ENCODE measurements around the gene ZNF474.

ZNF474 gene

DNA sequence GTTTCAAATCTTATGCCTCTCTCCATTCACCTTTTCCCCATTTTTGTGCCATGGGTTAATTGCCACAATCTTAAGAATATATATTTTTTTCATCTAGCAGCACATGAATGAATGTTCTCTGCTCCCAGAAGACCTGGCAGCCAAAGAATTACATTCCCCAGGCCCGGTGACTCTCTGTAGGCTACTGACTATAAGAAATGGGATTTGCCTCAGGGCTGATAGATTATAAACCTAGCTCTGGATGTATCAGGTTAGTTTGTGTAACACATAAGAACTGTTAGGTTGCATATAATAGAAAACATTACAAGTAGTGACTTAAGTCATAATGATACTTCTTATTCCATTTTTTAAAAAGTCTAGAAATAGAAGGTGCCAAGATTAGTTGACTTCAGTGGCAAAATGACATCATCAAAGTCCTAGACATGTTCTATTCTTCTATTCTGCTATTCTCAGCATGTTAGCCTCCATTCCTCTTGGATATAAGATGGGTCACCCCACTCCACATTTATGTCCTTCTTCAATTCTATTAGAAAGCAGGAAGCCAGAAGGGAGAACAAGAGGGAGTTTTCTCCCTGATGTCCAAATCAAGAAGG lies 10.9 kb upstream of the ZNF474 start:
- DNase-seq (ENCODE audit: low spot score), result no peak

GRCh38 chr5:122119205-122119604 lies 10.1 kb upstream of the ZNF474 start:
- no peak for DNase-seq (ENCODE audit: low spot score)

- no peak for DNase-seq (ENCODE audit: low spot score)
Measured at GRCh38 chr5:122120493-122120892, 8.9 kb upstream of the ZNF474 start.

GRCh38 chr5:122120957-122121356 lies 8.4 kb upstream of the ZNF474 start:
- DNase-seq (ENCODE audit: low spot score), result no peak

DNA sequence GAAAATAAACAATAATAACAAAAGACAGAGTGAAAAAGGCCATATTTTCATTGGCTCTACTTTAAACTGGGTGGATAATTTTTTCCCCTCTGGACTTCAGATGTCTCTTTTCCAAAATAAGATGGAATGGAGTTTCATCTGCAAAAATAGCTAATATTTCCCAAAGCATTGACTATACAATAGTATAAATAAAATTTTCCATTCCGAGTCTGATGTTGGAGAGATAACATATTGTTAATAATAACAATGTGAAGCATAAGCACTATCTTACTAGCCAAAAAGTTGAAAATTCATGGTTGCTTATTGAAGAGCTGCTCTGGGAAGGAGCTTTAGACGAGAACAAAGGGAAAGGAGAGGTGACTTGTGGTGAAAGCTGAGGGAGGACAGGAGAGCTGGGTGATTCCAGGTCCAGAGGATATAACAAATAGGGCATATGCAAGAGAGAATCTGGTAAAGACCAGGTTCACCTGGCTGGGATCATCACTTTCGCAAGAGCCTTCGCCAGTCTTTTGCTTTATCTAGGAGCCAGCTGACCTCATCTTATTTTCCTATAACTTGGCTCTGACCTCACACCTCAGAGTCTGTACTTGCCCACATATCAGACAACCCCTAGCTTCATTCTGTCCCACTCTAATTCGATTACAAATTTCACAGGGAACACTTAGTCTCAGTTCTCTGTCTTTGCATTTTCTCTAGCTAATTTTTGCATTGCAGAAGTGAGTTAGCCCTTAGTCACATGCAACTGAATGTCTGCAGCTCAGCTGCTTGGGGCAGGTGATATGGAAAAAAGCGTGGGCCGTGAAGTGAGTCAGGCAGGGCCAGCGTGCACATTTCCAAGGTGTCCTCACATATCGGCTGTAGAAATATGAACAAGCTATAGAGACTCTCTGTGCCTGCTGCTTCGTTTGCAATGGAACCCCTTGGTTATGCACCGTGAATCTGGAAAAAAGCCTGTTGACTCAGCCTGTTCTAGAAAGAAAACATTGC lies 7.6 kb upstream of the ZNF474 start:
- no peak for DNase-seq (ENCODE audit: low spot score)

DNA sequence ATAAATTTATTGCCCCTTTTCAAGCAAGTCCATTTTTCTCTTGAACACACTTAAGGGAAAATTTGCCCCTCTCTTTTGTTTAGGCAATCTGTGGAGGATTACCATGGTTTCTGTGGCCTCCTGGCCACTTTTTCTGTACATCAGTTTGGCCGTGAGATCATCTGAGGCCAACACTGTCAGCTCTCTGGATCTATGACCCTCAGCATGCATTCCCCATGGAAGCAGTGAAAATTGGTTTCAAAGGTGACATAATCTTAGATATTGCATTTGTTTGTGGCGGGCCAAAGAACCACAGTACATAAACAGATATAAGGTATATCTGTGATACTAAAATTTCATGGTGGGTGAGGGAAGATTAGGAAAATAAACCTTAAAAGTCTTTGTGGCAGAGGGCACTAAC lies 4.6 kb upstream of the ZNF474 start:
- DNase-seq (ENCODE audit: low spot score), result no peak

DNA sequence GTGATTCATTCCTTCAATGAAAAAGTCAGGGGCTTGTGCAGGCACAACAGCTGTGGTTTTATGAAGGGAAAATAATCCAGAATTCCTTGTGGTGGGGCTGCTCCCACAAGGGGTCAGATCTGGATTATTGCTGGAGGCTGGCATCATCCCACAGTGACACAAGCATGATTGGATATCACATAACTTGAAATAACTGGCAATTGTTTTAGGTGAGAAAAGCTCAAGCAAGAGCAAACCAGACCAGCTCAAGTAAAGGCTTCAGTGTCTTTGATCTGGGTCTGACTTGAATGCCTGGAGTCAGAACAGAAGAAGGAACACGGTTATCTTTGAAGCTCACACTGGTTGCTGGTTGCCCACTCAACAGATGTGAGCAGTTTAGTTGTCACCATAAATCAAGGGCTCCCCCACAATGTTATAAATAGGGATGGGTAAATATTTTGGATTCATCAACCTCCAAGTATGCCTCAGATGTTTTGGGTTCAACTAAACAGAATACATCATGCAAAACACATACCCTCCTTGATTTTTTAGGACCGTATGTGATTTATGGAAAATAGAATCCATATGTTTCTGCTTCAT lies 3.1 kb upstream of the ZNF474 start:
- DNase-seq (ENCODE audit: low spot score), result no peak

- no peak for DNase-seq (ENCODE audit: low spot score)
Measured at GRCh38 chr5:122126756-122127321, 2.5 kb upstream of the ZNF474 start.

GRCh38 chr5:122130152-122130551 lies 806 bp downstream of the ZNF474 start:
- DNase-seq (ENCODE audit: low spot score), result no peak

- no peak for DNase-seq (ENCODE audit: low spot score)
Measured at GRCh38 chr5:122137702-122138101, 8.4 kb downstream of the ZNF474 start.

DNA sequence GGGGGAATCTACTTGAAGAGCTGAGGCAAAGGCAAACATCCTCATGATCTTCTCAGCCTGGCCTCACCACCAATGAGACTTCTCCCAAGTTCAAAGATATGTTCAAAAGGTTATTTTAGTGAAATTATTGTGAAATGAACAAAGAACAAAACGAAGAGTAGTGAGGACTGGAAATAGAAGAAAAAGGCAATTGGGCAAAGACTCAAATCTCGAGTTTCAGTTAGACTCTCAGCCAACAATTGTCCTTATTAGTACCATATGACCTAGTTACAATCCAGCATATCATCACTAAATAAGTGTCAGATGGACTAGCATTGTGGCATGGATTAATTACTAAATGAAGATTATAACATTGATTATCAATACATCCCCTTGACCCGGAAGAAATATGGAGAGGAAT lies 9.0 kb downstream of the ZNF474 start:
- DNase-seq (ENCODE audit: low spot score), result no peak

DNA sequence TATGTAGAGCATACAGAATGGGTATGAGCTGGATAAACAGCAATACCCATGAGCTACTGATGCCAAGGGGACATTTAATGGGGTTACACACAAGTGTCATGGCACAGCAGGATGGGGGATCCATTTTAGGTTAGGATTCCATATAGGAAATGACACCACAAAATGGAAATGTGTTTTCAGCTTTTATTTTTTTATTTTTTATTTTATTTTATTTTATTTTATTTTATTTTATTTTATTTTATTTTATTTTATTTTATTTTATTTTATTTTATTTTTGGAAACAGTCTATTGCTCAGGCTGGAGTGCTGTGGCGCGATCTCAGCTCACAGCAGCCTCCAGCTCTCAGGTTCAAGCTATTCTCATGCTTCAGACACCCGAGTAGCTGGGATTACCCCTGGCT lies 11.6 kb downstream of the ZNF474 start:
- DNase-seq (ENCODE audit: low spot score), result no peak

- no peak for DNase-seq (ENCODE audit: low spot score)
Measured at GRCh38 chr5:122141751-122142150, 12.4 kb downstream of the ZNF474 start.

- no peak for DNase-seq (ENCODE audit: low spot score)
Measured at GRCh38 chr5:122142480-122143164, 13.3 kb downstream of the ZNF474 start.

DNA sequence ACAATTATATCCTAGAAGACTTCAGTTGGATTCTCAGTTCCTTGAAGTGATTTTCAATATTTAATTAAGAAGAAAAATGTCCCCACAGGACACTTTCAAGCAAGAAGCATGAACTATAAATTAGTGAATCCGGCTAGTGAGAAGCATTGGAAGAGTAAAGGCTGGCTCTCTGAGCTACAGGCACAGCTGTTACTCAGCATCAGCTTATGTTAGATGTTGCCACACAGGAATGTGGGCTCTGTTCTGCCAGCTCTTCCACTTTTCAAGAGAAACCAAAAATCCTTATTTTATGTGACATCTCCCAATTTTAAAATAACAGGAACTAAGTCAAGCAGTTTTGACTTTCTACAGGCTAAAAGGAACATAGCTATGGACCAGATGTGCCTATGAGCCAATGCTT lies 14.9 kb downstream of the ZNF474 start:
- no peak for DNase-seq (ENCODE audit: low spot score)

GRCh38 chr5:122145906-122146305 lies 16.6 kb downstream of the ZNF474 start:
- no peak for DNase-seq (ENCODE audit: low spot score)

DNA sequence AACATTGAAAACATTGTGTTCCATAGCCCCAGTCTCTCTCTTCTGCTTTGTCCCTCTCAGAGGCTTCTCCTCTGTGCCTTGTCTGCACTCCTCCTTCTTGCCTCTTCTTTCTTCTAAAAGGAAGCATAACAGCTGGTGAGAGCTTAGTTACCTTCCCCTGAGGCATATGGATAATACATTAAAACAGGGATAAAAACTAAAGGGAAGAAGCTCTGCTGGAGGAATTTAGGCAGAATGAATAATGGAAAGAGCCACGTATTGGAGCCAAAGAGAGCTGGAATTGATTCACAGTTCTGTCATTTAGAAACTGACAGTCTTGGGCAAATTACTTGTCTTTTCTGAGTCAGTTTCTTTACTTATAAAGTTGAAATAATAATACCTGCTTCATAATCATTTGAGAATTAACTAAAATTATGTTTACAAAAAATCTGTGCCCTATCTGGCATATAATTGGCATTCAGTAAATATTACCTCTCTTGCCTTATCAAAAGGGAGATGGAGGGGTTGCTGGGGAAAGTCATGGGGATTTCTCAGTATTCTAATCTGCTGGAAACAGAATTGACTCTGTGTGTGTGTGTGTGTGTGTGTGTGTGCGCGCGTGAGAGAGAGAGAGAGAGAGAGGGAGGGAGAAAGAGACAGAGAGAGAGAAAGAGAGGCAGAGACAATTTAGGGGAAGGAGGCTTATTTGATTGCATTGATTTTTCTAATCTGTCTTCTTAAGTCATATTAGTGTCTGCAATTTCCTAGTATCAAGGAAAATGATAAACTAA lies 20.2 kb downstream of the ZNF474 start:
- no peak for DNase-seq (ENCODE audit: low spot score)

- DNase-seq (ENCODE audit: low spot score), result no peak
Measured at GRCh38 chr5:122150215-122150614, 20.9 kb downstream of the ZNF474 start.

GRCh38 chr5:122151640-122152039 lies 22.3 kb downstream of the ZNF474 start:
- no peak for DNase-seq (ENCODE audit: low spot score)

DNA sequence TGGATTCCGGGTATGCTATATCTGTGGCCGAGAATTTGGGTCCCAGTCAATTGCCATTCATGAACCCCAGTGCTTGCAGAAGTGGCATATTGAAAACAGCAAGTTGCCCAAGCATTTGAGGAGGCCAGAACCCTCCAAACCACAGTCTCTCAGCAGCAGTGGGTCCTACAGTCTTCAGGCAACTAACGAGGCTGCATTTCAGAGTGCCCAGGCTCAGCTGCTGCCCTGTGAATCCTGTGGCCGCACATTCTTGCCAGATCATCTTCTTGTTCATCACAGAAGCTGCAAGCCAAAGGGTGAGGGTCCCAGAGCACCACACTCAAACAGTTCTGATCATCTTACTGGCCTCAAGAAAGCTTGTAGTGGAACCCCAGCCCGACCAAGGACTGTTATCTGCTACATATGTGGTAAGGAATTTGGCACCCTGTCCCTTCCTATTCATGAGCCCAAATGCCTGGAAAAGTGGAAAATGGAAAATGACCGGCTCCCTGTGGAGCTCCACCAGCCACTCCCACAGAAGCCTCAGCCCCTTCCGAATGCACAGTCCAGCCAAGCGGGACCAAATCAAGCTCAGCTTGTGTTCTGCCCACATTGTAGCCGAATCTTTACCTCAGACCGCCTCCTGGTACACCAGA lies 23.0 kb downstream of the ZNF474 start:
- DNase-seq (ENCODE audit: low spot score), result no peak

GRCh38 chr5:122153230-122153629 lies 23.9 kb downstream of the ZNF474 start:
- DNase-seq (ENCODE audit: low spot score), result no peak
